Neural crest cell (in vitro differentiated cells): ENCODE results near the gene TOP2A. TPM values are rescaled to one million over a fixed set of nuclear protein-coding genes. Genes with fewer than 3 reads are reported as not detected.

ENCODE experiments used
- DNase-seq: peaks from one replicate; pipeline ENCODE4 v3.0.0; 2021; ENCODE audit warnings: low read depth, mixed read lengths, low spot score
- H3K27ac Mint-ChIP-seq: one replicate; pipeline ENCODE4 v1.8.0; 2021; ENCODE audit warnings: mild to moderate bottlenecking, mixed read lengths; ENCODE audit not compliant: unreplicated experiment
- H3K27me3 Mint-ChIP-seq: 2 replicates; pipeline ENCODE4 v1.8.0; 2021; ENCODE audit warnings: low read depth, mild to moderate bottlenecking, mixed read lengths
- H3K36me3 Mint-ChIP-seq: 2 replicates; pipeline ENCODE4 v1.8.0; 2021; ENCODE audit warnings: low read depth, mild to moderate bottlenecking, mixed read lengths
- H3K4me1 Mint-ChIP-seq: 2 replicates; pipeline ENCODE4 v1.8.0; 2021; ENCODE audit warnings: mixed read lengths
- H3K4me3 Mint-ChIP-seq: one replicate; pipeline ENCODE4 v1.8.0; 2021; ENCODE audit warnings: mild to moderate bottlenecking, mixed read lengths
- H3K9me3 Mint-ChIP-seq: 2 replicates; pipeline ENCODE4 v1.8.0; 2021; ENCODE audit warnings: mixed read lengths
- CTCF ChIP-seq: fragments of 200-600 bp; sonication (generic); conservative IDR thresholded peaks from 2 replicates; pipeline ENCODE4 v1.5.0; 2021; ENCODE audit warnings: antibody characterized with exemption, mild to moderate bottlenecking
- total RNA-seq: library from RNA; stranded (reverse); gene quantifications from 2 replicates; pipeline ENCODE4 v1.2.1, GENCODE V29; 2021

The TOP2A gene
- total RNA-seq, 1 donor from 2014 or later = 295 TPM

GRCh38 chr17:40348562-40349476 is 68.9 kb downstream of the TOP2A start:
- peaks cover 6% of the 10 kb centered on the region for H3K27me3 Mint-ChIP-seq
- H3K27ac Mint-ChIP-seq = peak overlapping the region; percentile 27
- TF ChIP-seq CTCF = no peak
- H3K36me3 Mint-ChIP-seq = peaks cover 7% of the 10 kb centered on the region
- H3K4me3 Mint-ChIP-seq = peak overlapping the region; percentile 88
- DNase-seq = no peak
- H3K9me3 Mint-ChIP-seq = no peaks in the 10 kb centered on the region
- H3K4me1 Mint-ChIP-seq = peaks cover 89% of the 10 kb centered on the region

- TF ChIP-seq CTCF = no peak
- no peaks in the 10 kb centered on the region for H3K9me3 Mint-ChIP-seq
- peaks cover 13% of the 10 kb centered on the region for H3K27me3 Mint-ChIP-seq
- no peak for DNase-seq
- H3K27ac Mint-ChIP-seq = peak overlapping the region; percentile 96
- H3K4me1 Mint-ChIP-seq = peaks cover 95% of the 10 kb centered on the region
- H3K36me3 Mint-ChIP-seq = peaks cover 7% of the 10 kb centered on the region
- H3K4me3 Mint-ChIP-seq = peak overlapping the region; percentile 88
These were observed 69.6 kb downstream of the TOP2A start for GRCh38 chr17:40348136-40348504.

- no peak for TF ChIP-seq CTCF
- Mint-ChIP-seq H3K27me3 (peaks cover 19% of the 10 kb centered on the region), H3K36me3 (peaks cover 4% of the 10 kb centered on the region), H3K4me1 (peaks cover 94% of the 10 kb centered on the region), H3K4me3 (peak overlapping the region; percentile 88), H3K27ac (peak overlapping the region; percentile 96), H3K9me3 (no peaks in the 10 kb centered on the region)
- peak; percentile 31 for DNase-seq
These were observed 70.2 kb downstream of the TOP2A start for GRCh38 chr17:40347319-40348135.

GRCh38 chr17:40346765-40347158 is 70.9 kb downstream of the TOP2A start:
- Mint-ChIP-seq H3K27me3 (peaks cover 19% of the 10 kb centered on the region), H3K36me3 (no peaks in the 10 kb centered on the region), H3K4me3 (peak overlapping the region; percentile 88), H3K9me3 (no peaks in the 10 kb centered on the region), H3K4me1 (peaks cover 87% of the 10 kb centered on the region), H3K27ac (peak overlapping the region; percentile 94)
- no peak for TF ChIP-seq CTCF
- no peak for DNase-seq

- peaks cover 82% of the 10 kb centered on the region for H3K4me1 Mint-ChIP-seq
- H3K27ac Mint-ChIP-seq = no peak overlapping the region
- H3K36me3 Mint-ChIP-seq = no peaks in the 10 kb centered on the region
These were observed 71.5 kb downstream of the TOP2A start for GRCh38 chr17:40345994-40346764.

More at GRCh38 chr17:40345994-40346764, 71.5 kb downstream of the TOP2A start:
- Mint-ChIP-seq H3K27me3 (peaks cover 19% of the 10 kb centered on the region), H3K9me3 (no peaks in the 10 kb centered on the region), H3K4me3 (peak overlapping the region; percentile 88)
- no peak for DNase-seq
- TF ChIP-seq CTCF = no peak
